NCI-H460 (cell line): ENCODE data around the gene TLE3. TPM values are rescaled to one million over a fixed set of nuclear protein-coding genes. Genes with fewer than 3 reads are reported as not detected.

Experiments used
- DNase-seq: peaks from one replicate; pipeline ENCODE4 v3.0.0-alpha.2; 2016; ENCODE audit warnings: low read depth; ENCODE audit errors: extremely low read depth
- total RNA-seq: library from RNA; depleted of rRNA; stranded (reverse); fragments of >200 nt; shearing (Covaris generic); gene quantifications from 2 replicates; pipeline ENCODE4 v1.2.3, GENCODE V29; 2014

TLE3 gene
- total RNA-seq, 1 experiment from 2014 or later = 33.7 TPM

DNA sequence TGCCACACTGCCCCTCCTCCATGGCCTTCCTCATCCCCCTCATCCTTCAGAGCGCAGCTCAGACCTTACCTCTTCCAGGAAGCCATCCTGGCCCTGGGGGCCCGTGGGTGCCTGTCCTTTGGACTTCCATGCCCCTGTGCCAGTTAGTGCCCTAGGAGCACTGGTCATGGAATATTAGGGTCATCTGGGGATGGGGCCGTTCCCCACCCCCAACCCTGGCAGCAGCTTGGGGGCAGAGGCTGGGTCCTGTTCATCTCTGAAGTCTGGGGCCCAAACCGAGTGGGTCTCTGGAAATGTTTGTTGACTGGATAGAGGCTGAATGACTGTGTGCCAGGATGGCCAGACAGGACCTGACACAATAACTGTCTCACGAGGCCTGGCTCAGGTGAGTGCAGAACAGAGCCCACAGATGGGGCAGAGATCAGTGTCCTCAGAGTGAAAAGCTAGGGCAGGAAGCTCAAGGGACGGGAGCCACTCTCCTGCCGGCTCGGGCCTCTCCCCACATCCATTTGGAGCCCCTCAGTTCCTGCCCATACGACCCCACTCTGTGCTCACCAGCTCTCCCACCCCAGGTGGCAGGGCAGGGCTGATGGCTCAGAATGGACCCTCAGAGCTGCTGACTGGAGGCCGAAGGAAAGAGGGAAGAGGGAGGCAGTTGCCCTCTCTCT is 62.5 kb downstream of the TLE3 start:
- DNase-seq = no peak

DNA sequence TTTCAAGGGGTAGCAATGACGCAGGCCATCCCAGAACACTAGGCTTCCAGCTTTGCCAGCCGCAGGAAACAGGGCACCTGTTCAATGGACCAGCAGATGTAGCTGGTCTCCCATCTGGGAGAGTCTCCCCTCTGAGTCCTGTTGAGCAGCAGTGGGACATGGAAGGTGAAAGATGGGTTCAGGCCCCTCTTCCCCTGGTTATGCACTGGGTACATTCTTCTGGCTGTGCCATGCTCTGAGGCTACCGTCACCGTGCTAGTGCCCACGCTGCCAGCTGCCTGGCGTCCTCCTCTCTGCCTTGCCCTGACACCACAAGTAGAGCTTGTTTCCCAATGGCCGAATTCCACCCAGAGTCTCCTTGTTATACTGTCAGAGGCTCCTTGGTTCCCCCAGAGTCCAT is 63.1 kb downstream of the TLE3 start:
- no peak for DNase-seq

DNA sequence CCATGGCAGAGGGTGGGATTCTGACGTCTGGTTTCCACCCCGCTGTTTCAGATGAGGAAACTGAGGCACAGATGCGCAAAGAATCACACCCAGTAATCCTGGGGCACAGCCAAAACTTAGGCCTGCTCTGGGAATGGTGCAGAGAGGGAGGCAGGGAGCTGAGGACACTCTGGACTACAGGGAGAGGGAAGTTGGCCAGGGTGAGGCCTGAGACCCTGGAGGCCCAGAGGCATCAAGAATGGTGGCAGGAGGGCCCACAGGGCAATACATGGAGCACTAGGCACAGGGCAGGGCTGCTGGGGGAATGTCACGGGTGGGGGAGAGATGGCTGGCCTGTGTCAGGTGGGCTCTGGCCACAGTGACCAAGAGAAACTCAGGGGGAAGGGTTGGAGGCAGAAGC is 63.6 kb downstream of the TLE3 start:
- DNase-seq = no peak

DNA sequence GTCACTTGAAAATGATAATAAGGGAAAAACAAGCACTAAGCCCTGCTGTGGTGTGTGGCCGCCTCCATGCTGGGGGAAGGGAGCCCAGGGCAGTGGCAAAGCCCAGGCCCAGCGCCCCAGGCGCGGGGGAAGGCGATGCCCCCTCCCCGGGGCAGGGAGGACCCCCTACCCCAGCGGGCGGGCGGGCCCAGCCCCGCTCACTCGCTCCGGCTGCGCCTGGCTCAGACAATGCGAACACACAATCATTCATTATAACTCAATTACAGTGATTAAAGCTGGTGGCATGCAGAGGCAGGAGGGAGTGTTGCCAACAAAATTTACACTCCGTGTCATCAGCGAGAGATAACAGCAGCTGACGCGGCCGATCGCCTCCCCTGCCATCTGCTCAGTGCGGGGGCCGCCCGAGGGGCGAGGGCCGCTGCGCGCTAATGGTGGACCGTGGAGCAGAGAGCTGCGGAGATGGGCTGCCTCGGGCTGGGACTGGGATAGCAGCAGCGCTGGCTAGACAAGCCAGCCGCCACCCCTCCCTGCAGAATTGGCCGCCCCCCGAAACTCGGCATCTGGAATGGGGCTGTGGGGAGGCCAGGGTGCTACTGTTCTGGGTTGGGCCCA is 64.1 kb downstream of the TLE3 start:
- no peak for DNase-seq

DNA sequence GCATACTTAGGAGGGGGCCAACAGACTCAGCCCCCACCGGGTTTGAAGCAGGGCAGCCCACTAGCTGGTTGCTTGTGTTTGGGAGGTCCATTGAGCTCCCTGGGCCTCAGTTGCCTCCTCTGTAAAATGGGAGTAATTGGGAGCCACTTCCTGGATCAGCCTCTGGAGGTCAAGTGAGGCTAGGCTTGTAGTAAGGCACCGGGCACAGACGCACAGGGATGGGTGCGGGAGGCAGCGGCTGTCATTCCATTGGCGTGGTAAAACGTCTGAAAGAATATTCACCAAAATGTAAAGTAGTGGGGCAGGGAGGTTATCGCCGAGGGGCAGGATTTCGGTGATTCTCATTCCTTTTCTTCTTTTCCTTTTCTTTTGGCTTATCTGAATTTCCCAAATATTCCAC is 64.6 kb downstream of the TLE3 start:
- no peak for DNase-seq

DNA sequence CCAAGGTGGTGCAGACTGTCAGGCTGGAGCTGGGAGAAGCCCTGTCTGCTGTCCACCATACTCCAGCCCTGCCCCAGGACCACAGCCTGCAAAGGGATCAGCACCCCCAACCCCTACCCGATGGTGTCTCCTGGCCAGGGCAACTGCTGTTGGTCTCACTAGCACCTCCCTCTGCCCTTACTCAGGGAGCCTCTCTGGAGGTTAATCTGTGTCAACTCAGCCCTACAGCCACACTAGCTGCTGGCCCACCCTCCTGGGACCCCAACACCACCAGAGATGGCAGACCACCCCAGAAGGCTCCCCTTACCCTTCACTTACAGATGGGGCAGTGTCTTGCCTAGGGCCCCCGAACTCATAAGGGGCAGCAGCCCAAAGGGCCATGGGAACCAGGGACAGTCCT is 65.2 kb downstream of the TLE3 start:
- DNase-seq = no peak

DNA sequence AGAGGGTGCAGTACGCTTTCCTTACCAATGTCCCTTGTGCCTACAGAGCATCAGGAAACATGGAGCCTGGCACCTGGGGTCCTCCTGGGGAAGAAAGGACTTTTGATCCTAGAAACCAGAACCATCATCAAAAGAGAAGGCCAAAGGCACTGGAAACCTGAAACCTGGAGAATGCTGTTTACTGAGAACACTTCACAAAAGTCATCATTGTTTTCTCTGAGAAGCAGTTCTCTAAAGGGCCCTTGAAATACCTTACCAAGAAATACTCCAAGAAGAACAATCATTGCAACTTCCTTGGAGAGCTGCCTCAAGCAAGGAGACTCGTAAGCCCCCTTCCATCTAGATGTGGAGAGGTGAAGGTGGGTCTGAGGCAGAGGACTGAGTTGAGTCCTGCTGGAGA is 66.0 kb downstream of the TLE3 start:
- DNase-seq = no peak

DNA sequence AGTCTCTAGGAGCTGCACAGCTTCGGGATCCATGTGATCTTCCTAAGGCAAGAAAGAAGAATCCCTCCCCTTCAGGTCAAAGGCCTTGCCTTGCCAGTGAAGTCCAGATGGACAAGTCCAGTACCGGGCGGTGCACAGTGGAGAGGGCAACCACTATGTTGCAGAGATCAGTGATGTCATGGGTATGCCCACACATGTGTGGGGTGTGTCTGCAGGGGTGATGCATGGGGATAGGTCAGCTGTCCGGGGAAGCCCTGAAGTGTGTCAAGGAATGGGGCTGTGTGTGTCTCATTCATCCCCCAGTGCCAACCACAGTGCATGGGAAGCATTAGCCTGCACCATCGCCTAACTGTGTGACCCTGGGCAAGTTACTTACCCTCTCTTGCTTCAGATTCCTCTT is 66.5 kb downstream of the TLE3 start:
- no peak for DNase-seq

DNA sequence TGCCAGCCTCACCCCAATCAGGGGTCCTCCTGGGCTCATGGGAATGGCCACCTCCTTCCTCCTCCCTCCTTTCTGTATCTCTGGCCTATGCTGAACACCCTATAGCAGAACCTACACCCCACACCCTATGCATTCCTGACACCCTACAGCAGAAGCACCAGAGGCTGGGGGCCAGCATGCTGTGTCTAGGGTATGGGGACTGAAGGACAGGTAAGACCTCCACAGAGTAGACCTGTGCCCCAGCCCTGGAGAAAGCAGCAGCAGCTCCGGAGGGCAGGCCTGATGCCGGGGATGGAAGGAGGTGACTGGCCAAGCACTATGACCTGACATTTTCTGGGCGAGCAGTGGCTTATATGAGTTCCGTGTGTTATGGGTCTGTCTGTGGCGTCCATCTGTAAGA is 66.9 kb downstream of the TLE3 start:
- no peak for DNase-seq

DNA sequence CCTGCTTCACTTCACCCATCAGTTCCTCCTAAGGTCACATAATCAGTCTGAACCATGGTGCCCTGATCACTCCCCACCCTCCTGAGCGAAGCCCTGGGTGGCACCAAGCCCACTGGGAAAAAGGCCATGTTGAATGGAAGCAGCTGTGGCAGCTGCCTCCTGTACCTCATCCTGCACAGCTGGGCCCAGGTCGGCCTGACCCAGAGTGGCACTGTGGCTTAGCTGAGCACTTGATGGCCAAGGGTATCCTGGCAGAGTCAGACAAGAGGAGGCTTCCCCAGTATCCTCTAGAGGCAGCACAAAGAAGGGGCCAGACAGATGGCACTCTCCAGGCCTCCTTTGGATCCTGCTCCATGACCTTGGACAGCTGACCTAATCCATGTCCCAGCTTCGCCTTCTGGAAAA is 68.4 kb downstream of the TLE3 start:
- DNase-seq = no peak

DNA sequence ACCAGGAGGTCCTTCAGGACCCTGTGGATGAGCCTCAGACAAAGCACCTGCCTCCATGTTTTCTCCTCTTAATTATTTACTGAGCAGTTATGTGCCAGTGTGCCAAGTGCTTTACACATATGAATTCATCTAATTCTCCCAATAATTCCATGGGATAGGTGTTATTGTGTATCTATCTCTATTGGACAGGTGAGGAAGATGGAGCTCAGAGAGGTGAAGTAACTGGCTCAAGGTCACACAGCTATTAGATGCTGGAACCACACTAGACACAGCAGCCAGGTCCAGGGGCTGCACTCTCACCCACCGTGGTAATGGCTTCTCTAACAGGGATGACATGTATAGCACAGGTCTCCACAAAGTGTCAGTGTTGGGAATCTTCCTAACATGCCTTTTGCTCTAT is 70.2 kb downstream of the TLE3 start:
- no peak for DNase-seq

DNA sequence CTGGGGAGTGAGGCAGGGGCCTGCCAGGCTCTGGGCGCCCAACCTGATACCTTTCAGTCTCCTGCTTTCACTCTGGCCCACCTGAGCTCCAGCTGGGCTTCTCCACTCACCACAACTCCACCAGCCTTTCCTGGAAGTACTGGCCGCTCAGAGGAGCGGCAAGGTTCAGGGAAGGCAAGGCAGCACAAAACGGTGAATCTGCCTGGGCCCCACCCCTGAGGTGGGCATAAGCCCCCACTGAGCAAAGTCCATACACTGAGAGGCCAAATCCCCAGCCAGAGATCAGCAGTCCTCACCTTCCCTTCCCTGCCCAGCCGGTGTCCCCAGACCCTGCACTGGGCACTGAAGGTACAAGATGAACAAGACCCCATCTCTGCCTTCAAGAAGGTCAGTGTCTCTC is 70.7 kb downstream of the TLE3 start:
- DNase-seq = no peak

DNA sequence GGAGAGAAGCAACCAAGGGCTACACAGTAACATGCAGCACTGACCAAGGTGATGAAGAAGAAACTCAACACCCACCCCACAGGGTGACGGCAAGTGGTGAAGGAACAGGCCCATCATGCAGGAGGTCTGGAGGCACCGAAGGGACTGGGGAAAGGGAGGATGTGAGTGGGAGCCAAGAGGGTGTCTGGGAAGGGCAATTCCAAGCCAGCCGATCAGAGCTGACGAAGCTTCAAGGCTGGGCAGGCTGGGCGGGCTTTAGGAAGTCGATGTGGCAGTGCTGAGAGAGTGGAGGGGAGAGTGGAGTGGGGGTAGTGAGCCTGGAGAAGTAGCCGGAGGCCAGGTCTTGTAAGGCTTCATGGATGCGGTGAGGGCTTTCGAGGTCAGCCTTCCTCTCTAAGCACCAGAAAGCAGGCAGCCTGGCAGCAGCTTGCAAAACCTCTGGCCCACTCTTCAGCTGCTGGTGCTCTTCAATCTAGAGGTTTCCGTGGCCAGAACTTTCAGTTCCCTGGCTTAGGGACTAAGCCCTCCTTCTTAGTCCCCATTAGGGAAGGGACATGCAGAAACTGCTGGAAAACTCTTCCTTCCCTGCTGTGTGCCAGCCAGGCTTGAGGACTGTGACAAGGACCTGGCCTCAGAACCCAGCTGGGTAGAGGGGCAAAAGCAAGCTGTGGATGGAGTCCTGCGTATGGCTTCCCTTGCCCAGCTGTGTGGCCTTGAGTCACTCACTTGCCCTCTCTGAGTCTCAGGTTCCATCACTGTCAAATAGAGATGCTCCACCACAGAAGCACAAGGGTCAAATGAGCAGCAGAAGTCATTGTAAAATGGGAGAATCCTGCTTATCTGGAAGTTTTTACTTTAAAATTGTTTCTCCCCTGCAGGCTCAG is 72.1 kb downstream of the TLE3 start:
- DNase-seq = no peak

DNA sequence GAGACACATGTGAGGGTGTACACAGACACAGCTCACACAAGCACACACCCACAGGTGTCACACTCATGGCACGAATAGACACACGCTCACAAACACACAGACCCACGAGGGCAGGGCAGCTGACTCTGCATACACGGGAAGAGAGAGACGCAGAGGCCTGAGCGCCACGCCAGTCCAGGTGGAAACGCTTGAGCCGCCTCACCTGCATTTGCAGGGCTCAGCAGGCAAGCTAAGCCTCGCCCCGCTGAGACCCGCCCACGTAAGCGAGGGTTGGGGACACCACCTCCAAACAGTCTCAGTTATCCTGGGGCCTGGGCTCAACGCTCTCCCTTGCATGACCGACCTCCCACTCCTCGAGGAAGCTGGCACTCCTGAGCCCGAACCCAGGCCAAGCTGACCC is 73.2 kb downstream of the TLE3 start:
- no peak for DNase-seq

DNA sequence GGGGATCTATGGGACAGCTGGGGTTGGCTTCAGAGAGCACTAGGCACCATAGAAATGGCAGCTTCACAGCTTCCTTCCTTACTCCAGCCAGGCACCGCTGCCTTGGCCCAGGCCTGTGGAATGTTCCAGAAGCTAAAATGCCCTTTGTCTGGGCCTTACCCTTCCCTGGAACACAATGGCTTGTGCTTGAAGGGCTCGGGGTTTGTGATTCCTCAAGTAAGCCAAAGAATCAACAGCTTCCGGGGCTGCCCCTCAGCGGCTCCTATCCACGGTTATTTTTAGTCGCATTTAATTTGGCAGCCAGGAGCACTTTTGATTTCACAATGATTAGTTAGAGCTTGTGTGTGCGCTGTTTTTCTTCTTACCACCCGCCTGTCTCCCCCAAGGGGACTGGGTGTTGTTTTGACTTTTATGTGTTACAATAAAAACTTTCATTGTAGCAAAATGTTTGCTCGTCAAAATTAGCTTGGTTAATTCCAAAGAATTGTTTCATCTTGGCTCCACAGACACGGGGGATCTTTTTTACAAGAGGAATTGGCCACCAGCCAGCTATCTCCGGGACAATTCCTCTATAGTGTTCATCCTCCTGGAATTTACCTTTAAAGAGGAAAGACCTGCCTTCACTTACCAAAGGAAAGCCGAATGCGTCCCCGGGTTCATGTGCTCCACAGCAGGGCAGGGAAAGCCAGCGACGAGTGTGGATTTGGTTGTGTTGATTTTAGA is 73.8 kb downstream of the TLE3 start:
- DNase-seq = no peak

DNA sequence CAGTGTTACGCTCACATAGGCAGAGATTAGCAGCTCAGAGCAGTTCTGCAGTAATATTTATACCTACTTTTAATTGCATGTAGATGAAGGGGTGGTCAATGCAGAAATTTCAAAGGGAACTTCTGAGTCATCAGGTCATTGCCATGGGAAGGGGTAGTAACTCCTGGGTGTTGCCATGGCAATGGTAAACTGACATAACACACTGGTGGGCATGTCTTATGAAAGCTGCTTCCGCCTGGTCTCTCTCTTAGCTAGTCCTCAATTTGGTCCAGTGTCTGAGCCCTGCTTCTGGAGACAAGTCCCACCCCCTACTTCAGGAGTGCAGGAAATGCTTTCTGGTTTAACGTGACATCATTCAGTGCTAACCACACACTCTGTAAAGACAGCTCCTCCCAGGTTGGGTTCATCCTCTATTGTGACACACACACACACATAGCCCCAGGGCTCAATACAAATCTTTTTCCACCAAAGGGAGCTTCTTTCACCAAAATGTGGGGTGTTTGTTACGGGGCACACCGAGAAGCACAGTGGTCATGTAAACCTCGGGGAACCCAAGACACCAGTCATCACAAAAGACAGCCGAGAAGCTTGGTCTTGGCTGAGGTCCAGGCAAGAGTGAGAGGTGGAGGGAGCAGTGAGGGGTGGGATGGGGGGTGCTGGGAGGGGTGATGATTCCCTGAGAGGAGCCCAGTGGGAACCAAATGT is 74.5 kb downstream of the TLE3 start:
- no peak for DNase-seq

DNA sequence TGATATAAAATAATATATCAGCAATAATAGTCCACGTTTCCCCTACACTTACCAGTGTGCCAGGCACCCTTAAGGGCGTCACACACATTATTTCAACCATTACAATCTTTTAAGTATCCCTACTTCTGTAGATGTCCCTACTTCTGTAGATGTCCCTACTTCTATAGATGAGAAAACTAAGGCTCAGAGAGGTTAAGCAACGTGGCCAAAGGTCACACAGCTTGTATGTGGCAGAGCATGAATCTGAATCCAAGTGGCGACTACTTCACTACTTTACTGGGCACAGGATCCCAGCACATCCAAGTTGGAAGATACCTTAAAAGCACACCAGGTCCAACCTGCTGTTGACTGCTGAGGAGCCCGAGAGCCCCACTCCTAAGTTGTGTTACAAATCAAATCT is 77.5 kb downstream of the TLE3 start:
- no peak for DNase-seq

DNA sequence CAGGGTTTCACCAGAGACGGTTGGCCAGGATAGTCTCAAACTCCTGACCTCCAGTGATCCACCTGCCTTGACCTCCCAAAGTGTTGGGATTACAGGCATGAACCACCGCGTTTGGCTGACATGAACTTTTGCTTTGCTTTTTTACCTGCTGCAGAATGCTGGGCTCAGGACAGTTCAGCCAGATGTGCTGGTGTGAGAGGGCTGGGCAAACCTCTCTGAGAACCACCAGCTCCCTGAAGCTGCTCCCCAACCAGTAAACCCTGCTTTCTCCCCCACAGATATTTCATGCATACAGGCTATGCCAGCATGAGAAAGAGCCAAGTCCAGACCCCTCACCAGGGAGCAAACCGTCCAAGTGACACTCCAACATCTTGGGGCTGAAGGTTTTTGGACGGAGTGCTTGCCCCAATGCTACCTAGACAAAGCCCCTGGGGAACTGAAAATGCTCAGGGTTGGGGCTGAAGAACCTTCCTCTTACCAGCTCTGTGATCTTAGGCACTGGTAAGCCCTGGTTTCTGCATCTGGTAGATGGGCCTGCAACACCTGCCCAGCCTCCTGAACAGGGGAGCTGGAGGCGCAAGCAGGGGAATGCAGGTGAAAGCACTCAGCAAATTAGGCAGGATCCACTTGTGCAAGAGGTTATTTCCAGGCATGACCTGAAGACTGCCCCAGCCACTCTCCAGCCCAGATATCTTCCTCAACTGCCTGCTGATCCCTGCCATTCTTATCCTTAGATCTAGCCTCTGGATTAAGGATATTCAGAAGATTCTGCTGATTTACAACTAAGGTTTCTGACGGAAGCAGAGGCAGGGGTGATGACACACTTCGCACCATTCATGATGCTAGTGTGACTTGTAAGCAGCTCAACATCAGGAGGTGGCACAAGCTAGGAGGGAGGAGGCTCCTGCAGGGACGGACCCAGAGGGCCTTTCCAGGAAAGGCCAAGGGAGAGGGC is 78.8 kb downstream of the TLE3 start:
- DNase-seq = no peak

DNA sequence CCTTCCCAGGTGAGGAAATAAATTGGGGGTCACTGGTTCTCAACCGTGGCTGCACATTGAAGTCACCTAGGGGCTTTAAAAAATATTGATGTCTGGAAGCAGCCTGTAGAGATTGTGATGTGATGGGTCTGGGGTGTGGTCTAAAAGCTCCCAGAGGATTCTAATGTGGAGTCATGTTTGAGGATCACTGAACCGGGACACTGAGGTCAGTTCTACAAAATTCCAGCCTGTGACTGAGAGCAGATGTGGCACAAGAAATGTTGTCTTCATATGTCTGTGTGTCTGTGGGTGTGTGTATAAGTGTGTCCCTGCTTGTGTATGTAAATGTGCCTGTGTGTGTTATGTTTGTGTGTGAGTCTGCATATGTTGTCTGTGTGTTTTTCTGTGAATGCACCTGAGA is 79.9 kb downstream of the TLE3 start:
- no peak for DNase-seq

DNA sequence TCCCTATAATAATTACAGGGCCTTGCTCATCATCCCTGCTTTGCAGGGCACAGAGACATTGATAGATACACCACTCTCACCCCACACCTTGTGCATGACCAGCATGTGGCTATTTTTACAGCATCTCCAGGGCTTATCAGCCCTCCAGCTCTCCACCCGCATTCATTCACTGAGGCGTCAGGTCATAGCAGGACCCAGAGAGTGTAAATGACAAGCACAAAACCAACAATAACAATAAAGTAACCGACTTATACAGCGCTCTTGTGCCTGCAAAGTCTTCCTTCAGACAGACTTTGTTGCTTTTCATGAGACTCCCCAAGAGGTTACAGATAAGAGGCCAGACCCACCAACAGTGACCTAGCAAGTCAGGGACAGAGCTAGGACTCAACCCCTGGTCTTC is 80.7 kb downstream of the TLE3 start:
- no peak for DNase-seq
